Adrenal gland (tissue), 12 donors: ENCODE data around the gene AKAP14. TPM values are rescaled to one million over a fixed set of nuclear protein-coding genes. Genes with fewer than 3 reads are reported as not detected.
"Not testable (repeated sequence)": the region's sequence is repeated elsewhere in the genome, so short reads cannot be mapped to it uniquely, and the experiment has no call there.

Experiments
- DNase-seq, 7 donors: peaks; one replicate each; pipeline ENCODE4 v3.0.0-alpha.2; 2019 to 2020
- H3K27ac ChIP-seq, 5 donors: fragments of 200-600 bp; sonication (generic) in 4 of 5; 1 replicate in 3 of 5; 2 replicates in 2 of 5; pipeline versions ENCODE4 v1.5.1 to v1.8.0; 2016 to 2020; ENCODE audit warnings: mild to moderate bottlenecking in 1 of 5
- H3K27me3 ChIP-seq: fragments of 200-600 bp; 2 replicates; pipeline ENCODE4 v1.8.0; 2021
- H3K36me3 ChIP-seq, 2 donors: fragments of 200-600 bp; replicated peaks in 1 of 2; 1 replicate in 1 of 2; 2 replicates in 1 of 2; pipeline versions ENCODE4 v1.5.1 to v1.8.0; 2018 to 2022
- H3K4me1 ChIP-seq, 2 donors: fragments of 200-600 bp; replicated peaks in 1 of 2; 1 replicate in 1 of 2; 2 replicates in 1 of 2; pipeline versions ENCODE4 v1.5.1 to v1.8.0; 2018 to 2021
- H3K4me3 ChIP-seq, 4 donors: fragments of 200-600 bp; sonication (generic) in 3 of 4; one replicate each; pipeline ENCODE4 v1.5.1; 2016 to 2018
- H3K9me3 ChIP-seq, 3 donors: fragments of 200-600 bp; sonication (generic) in 1 of 3; replicated peaks in 1 of 3; 1 replicate in 2 of 3; 2 replicates in 1 of 3; pipeline versions ENCODE4 v1.5.1 to v1.8.0; 2016 to 2021
- POLR2A ChIP-seq, 2 donors: fragments of 450-650 bp; IDR thresholded peaks; one replicate each; pipeline ENCODE4 v1.6.1; 2017; ENCODE audit warnings: antibody characterized with exemption in 2 of 2, mild to moderate bottlenecking in 2 of 2, moderate library complexity in 1 of 2
- WGBS, 4 donors: extraction: QIAGEN DNeasy Blood & Tissue Kit in 2 of 4; methylation state at CpG; one replicate each; pipeline versions ENCODE4 v1.1.5 to v1.1.7; 2013 to 2017; 5-methylcytosine and 5-hydroxymethylcytosine counted together
- intact Hi-C, 2 donors: fragments of 100-400 bp; cut with DNase I; formaldehyde crosslinking; loops; one replicate each; pipeline versions ENCODE4 v1.14.1 to v1.15.0; 2022 to 2023
- polyA plus RNA-seq, 3 donors: library from polyadenylated mRNA; stranded (reverse); fragments of 200-250 nt in 2 of 3; fragments of 350-450 nt in 1 of 3; fragmentation: Illumina TruSeq in 1 of 3; extraction: RNeasy Lipid Tissue Mini Kit (QIAGEN cat#74804) in 1 of 3; gene quantifications; one replicate each; pipeline ENCODE4 v1.2.3, GENCODE V29; 2013 to 2014
- total RNA-seq, 9 donors: library from RNA; depleted of rRNA in 4 of 9; stranded (reverse); fragments of >200 nt in 4 of 9; fragments of 120-200 nt in 1 of 9; fragmentation: NEBNext Ultra II Directional in 1 of 9; extraction: Animal tissue kit (Norgen Biotek cat#: 25700) in 1 of 9; gene quantifications; one replicate each; pipeline versions ENCODE4 v1.1.0 to v1.2.4, GENCODE V29; 2013 to 2023
- TF ChIP-seq, protein P1 (sequence below), 6 experiments: fragments of 450-650 bp in 4 of 6; fragments of 200-600 bp in 2 of 6; sonication (generic) in 1 of 6; IDR thresholded peaks; 1 replicate in 5 of 6; 2 replicates in 1 of 6; pipeline versions ENCODE4 v1.5.1 to v1.8.0; 2016 to 2021; ENCODE audit warnings: antibody characterized with exemption in 6 of 6, mild to moderate bottlenecking in 2 of 6, moderate library complexity in 1 of 6
- donor health status: healthy with polysubstance abuse.
- donor health status: Bipolar disorder and iron deficiency.
- donor health status: DM: yes; HTN: yes; CAD: no.
- donor health status: DM: no; HTN: no; CAD: no.
- donor health status: DM: no; HTN: no; CAD: no.
- donor health status: DM: yes; HTN: yes; CAD: no.

The AKAP14 gene
- total and polyA plus RNA-seq, 12 donors, result not detected

DNA sequence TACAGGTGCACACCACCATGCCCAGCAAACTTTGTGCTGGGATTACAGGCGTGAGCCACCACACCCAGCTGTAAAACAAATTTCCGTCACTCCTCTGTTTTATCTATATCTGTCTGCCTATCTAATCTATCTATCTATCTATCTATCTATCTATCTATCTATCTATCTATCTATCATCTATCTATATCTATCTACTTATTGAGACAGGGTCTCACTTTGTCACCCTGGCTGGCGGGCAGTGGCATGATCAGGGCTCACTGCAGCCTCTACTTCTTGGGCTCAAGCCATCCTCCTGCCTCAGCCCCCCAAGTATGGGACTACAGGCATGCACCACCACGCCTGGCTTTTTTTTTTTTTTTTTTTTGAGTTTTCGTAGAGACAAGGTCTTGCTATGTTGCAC is 20.6 kb downstream of the AKAP14 start:
- H3K36me3 ChIP-seq, result no peaks in the 10 kb centered on the region
- no peak for DNase-seq
- no peak overlapping the region for H3K4me3 ChIP-seq
- TF ChIP-seq, protein P1, sequence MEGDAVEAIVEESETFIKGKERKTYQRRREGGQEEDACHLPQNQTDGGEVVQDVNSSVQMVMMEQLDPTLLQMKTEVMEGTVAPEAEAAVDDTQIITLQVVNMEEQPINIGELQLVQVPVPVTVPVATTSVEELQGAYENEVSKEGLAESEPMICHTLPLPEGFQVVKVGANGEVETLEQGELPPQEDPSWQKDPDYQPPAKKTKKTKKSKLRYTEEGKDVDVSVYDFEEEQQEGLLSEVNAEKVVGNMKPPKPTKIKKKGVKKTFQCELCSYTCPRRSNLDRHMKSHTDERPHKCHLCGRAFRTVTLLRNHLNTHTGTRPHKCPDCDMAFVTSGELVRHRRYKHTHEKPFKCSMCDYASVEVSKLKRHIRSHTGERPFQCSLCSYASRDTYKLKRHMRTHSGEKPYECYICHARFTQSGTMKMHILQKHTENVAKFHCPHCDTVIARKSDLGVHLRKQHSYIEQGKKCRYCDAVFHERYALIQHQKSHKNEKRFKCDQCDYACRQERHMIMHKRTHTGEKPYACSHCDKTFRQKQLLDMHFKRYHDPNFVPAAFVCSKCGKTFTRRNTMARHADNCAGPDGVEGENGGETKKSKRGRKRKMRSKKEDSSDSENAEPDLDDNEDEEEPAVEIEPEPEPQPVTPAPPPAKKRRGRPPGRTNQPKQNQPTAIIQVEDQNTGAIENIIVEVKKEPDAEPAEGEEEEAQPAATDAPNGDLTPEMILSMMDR (IDR thresholded peaks at IDR 0.05), result no peak
- TF ChIP-seq POLR2A (IDR thresholded peaks at IDR 0.05), result no peak
- no peaks in the 10 kb centered on the region for H3K4me1 ChIP-seq
- intact Hi-C loops, result no loop called here
- WGBS, 4 donors, result 81 to 84% (median 83%) methylated on average over 4 to 5 of the region's 5 CpGs
- H3K9me3 ChIP-seq, result no peaks in the 10 kb centered on the region
- no peak overlapping the region for H3K27ac ChIP-seq
- no peaks in the 10 kb centered on the region for H3K27me3 ChIP-seq

DNA sequence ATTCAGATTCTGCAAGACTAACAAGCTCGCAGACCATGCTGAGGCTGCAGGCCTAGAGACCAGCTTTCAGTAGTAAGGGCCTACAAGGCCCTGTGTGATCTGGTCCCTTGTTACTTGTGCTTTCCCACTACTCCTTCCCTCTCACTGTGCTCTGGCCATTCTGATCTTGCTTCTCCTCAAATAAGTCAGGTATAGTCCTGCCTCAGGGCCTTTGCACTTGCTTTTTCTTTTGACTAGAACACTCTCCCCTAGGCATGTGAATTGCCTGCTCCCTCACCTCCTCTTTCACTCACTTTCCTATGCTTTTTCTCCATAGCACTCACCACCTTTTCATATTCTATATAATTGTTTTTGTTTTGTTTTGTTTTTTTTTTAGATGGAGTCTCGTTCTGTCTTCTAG is 22.2 kb downstream of the AKAP14 start:
- no peak overlapping the region for H3K4me3 ChIP-seq
- WGBS, 4 donors, result 76 to 96% (median 88%) methylated on average over 2 of the region's 2 CpGs
- no peaks in the 10 kb centered on the region for H3K27me3 ChIP-seq
- no peak for TF ChIP-seq POLR2A (IDR thresholded peaks at IDR 0.05)
- TF ChIP-seq, protein P1 (IDR thresholded peaks at IDR 0.05), result no peak
- no peaks in the 10 kb centered on the region for H3K36me3 ChIP-seq
- H3K9me3 ChIP-seq, result no peaks in the 10 kb centered on the region
- no peak for DNase-seq
- H3K27ac ChIP-seq, result no peak overlapping the region
- intact Hi-C loops, result no loop called here
- H3K4me1 ChIP-seq, result no peaks in the 10 kb centered on the region

DNA sequence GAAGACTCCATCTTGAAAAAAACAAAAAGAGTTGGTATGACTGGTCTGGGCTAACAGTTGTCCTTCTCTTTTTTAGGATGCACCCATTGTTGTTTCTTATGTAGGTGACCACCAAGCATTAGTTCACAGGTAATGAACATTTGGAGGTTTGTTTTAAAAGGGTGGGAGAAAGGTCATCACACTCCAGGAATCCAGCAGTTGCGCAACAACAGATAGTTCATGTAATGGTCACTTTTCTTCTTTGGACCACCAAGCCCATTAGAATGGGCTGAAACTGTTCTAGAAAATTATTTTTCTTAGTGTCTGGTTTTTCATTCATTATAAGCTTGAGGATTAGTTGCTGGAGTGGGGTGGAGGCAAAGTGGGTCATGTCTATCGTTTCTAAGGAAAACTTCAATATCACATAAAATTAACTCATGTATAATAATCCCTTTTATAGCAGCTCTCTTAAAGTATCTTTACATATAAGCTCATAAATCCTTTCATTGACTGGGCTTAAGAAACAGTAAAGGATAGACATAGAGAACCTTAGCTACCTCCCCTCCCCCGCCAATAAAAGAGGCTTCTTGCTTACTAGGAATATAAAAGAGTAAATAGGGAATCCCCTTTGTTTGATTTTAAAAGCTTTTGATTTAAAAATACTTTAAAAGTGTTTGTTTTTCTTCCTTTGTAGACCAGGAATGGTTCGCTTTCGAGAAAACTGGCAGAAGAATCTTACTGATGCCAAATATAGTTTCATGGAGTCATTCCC is 24.3 kb downstream of the AKAP14 start:
- TF ChIP-seq POLR2A (IDR thresholded peaks at IDR 0.05), result no peak
- TF ChIP-seq, protein P1 (IDR thresholded peaks at IDR 0.05), result no peak
- H3K27me3 ChIP-seq, result no peaks in the 10 kb centered on the region
- H3K4me1 ChIP-seq, result no peaks in the 10 kb centered on the region
- H3K36me3 ChIP-seq, result peaks cover 0 to 6% of the 10 kb centered on the region in 2 donors
- DNase-seq, result no peak
- intact Hi-C loops, result no loop called here
- WGBS, 4 donors, result 85 to 97% (median 93%) methylated on average over 5 of the region's 5 CpGs
- no peak overlapping the region for H3K4me3 ChIP-seq
- no peak overlapping the region for H3K27ac ChIP-seq
- H3K9me3 ChIP-seq, result no peaks in the 10 kb centered on the region

DNA sequence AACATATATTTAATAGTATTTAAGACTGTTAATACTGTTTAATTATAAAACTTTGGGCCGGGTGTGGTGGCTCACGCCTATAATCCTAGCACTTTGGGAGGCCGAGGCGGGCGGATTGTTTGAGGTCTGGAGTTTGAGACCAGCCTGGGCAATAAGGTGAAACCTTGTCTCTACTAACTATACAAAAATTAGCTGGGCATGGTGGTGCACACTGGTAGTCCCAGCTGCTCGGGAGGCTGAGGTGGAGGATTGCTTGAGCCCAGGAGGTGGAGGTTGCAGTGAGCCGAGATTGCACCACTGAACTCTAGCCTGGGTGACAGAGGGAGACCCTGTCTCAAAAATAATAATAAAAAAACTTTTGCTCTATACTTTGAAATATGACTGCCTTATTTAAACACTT is 26.7 kb downstream of the AKAP14 start:
- DNase-seq, H3K9me3 ChIP-seq, H3K4me3 ChIP-seq, intact Hi-C loops, H3K36me3 ChIP-seq, H3K27ac ChIP-seq, H3K27me3 ChIP-seq, H3K4me1 ChIP-seq: not testable (repeated sequence)
- 91 to 100% (median 95%) methylated on average over 3 to 7 of the region's 7 CpGs for WGBS, 4 donors
